MM.1S (cell line): Measurements from ENCODE around the gene IDH3A.

Experiments used
- EZH2 ChIP-seq: fragments of 300-600 bp; sonication (generic); optimal IDR thresholded peaks from 2 replicates; pipeline ENCODE3; 2017; ENCODE audit warnings: low read depth, mild to moderate bottlenecking, antibody characterized with exemption, low read length, mixed read lengths
- TF ChIP-seq, protein P1 (sequence below): fragments of 300-600 bp; sonication (generic); IDR thresholded peaks from 2 replicates; pipeline ENCODE4 v1.5.1; 2016; ENCODE audit warnings: antibody characterized with exemption, low read length, mixed read lengths

DNA sequence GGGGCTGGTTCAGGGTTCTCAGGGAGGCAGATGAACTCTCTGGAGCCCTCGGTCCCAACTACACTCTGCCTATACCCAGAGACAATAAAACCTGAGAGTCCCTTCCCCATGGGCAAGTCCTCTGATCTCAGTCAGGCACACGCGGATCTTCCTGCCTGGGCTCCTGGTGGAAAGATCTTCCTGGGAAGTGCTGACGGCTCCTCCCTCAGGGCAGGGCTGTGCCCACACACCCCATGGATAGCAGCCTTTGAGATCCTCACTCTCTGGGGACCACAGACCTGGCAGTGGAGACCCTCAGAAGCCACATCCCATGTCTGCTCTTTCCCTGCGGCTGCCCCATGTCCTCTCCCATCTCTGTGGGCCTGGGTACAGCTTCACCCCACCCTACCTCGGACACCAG lies 46.4 kb upstream of the IDH3A start:
- TF ChIP-seq, protein P1, sequence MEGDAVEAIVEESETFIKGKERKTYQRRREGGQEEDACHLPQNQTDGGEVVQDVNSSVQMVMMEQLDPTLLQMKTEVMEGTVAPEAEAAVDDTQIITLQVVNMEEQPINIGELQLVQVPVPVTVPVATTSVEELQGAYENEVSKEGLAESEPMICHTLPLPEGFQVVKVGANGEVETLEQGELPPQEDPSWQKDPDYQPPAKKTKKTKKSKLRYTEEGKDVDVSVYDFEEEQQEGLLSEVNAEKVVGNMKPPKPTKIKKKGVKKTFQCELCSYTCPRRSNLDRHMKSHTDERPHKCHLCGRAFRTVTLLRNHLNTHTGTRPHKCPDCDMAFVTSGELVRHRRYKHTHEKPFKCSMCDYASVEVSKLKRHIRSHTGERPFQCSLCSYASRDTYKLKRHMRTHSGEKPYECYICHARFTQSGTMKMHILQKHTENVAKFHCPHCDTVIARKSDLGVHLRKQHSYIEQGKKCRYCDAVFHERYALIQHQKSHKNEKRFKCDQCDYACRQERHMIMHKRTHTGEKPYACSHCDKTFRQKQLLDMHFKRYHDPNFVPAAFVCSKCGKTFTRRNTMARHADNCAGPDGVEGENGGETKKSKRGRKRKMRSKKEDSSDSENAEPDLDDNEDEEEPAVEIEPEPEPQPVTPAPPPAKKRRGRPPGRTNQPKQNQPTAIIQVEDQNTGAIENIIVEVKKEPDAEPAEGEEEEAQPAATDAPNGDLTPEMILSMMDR: no peak
- TF ChIP-seq EZH2: no peak
